ENCODE results near the gene STAG1. TPM values are rescaled to one million over a fixed set of nuclear protein-coding genes. Genes with fewer than 3 reads are reported as not detected.

Gene STAG1
- total RNA-seq, 4 donors from 2014 or later = 39.3 to 53.3 (median 51.3) TPM

- H3K27me3 ChIP-seq = no peaks in the 10 kb centered on the region
- H3K9me3 ChIP-seq = no peaks in the 10 kb centered on the region
- H3K36me3 ChIP-seq = no peaks in the 10 kb centered on the region
- no peak for ATAC-seq
- H3K4me1 ChIP-seq = peaks cover 0 to 4% (median 0%) of the 10 kb centered on the region in 3 donors
- 84 to 94% methylated on average over 3 of the region's 3 CpGs for WGBS, 2 donors (ENCODE audit: low coverage in 1 of 2)
- no peak overlapping the region for H3K4me3 ChIP-seq
- TF ChIP-seq, protein P1, sequence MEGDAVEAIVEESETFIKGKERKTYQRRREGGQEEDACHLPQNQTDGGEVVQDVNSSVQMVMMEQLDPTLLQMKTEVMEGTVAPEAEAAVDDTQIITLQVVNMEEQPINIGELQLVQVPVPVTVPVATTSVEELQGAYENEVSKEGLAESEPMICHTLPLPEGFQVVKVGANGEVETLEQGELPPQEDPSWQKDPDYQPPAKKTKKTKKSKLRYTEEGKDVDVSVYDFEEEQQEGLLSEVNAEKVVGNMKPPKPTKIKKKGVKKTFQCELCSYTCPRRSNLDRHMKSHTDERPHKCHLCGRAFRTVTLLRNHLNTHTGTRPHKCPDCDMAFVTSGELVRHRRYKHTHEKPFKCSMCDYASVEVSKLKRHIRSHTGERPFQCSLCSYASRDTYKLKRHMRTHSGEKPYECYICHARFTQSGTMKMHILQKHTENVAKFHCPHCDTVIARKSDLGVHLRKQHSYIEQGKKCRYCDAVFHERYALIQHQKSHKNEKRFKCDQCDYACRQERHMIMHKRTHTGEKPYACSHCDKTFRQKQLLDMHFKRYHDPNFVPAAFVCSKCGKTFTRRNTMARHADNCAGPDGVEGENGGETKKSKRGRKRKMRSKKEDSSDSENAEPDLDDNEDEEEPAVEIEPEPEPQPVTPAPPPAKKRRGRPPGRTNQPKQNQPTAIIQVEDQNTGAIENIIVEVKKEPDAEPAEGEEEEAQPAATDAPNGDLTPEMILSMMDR (IDR thresholded peaks at IDR 0.05) = no peak
- TF ChIP-seq POLR2A (IDR thresholded peaks at IDR 0.05) (no peak), EP300 (IDR thresholded peaks at IDR 0.05) (no peak), POLR2AphosphoS5 (IDR thresholded peaks at IDR 0.05) (no peak)
- H3K27ac ChIP-seq = no peak overlapping the region
These were observed 69.4 kb downstream of the STAG1 start for GRCh38 chr3:136682740-136683312.

- ATAC-seq = no peak
- Histone ChIP-seq H3K4me1 (peaks cover 0 to 26% (median 0%) of the 10 kb centered on the region in 3 donors), H3K27ac (no peak overlapping the region), H3K27me3 (no peaks in the 10 kb centered on the region), H3K36me3 (no peaks in the 10 kb centered on the region), H3K4me3 (no peak overlapping the region), H3K9me3 (no peaks in the 10 kb centered on the region)
- WGBS, 2 donors (ENCODE audit: low coverage in 1 of 2) = 96% methylated on average over 4 of the region's 4 CpGs; no CpG with 5 or more reads in 1 of the 2 donors
- no peak for TF ChIP-seq POLR2A (IDR thresholded peaks at IDR 0.05)
- TF ChIP-seq, protein P1 (IDR thresholded peaks at IDR 0.05) = no peak
- no peak for TF ChIP-seq EP300 (IDR thresholded peaks at IDR 0.05)
- no peak for TF ChIP-seq POLR2AphosphoS5 (IDR thresholded peaks at IDR 0.05)
These were observed 73.2 kb downstream of the STAG1 start for GRCh38 chr3:136678981-136679380.

DNA sequence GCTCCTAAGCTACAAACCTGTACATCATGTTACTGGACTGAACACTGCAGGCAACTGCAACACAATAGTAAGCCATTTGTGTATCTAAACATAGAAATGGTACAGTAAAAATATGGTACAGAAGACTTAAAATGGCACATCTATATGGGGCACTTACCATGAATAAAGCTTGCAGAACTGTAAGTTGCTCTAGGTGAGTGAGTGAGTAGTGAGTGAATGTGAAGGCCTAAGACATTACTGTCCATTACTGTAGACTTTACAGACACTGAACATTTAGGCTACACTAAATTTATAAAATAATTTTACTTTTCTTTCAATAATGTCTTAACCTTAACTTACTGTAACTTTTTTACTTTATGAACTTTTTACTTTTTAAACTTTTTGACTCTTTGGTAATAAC is 76.2 kb downstream of the STAG1 start:
- H3K4me1 ChIP-seq = peaks cover 0 to 45% (median 0%) of the 10 kb centered on the region in 3 donors
- no peak overlapping the region for H3K4me3 ChIP-seq
- no peak for TF ChIP-seq POLR2AphosphoS5 (IDR thresholded peaks at IDR 0.05)
- TF ChIP-seq, protein P1 (IDR thresholded peaks at IDR 0.05) = no peak
- no peak for TF ChIP-seq POLR2A (IDR thresholded peaks at IDR 0.05)
- no peak for TF ChIP-seq EP300 (IDR thresholded peaks at IDR 0.05)
- H3K27ac ChIP-seq = no peak overlapping the region
- no peaks in the 10 kb centered on the region for H3K27me3 ChIP-seq
- H3K9me3 ChIP-seq = no peaks in the 10 kb centered on the region
- no peak for ATAC-seq
- no peaks in the 10 kb centered on the region for H3K36me3 ChIP-seq

- no peak for ATAC-seq
- Histone ChIP-seq H3K4me1 (peaks cover 0 to 50% (median 0%) of the 10 kb centered on the region in 3 donors), H3K4me3 (no peak overlapping the region), H3K9me3 (no peaks in the 10 kb centered on the region), H3K27ac (no peak overlapping the region), H3K27me3 (no peaks in the 10 kb centered on the region), H3K36me3 (no peaks in the 10 kb centered on the region)
- WGBS, 2 donors (ENCODE audit: low coverage in 1 of 2) = 65 to 89% methylated on average over 2 of the region's 2 CpGs
- no peak for TF ChIP-seq EP300 (IDR thresholded peaks at IDR 0.05)
- TF ChIP-seq, protein P1 (IDR thresholded peaks at IDR 0.05) = no peak
- TF ChIP-seq POLR2AphosphoS5 (IDR thresholded peaks at IDR 0.05) = no peak
- no peak for TF ChIP-seq POLR2A (IDR thresholded peaks at IDR 0.05)
These were observed 76.9 kb downstream of the STAG1 start for GRCh38 chr3:136675150-136675858.

GRCh38 chr3:136672457-136672856 is 79.7 kb downstream of the STAG1 start:
- 93 to 100% methylated on average over 1 of the region's 1 CpG for WGBS, 2 donors (ENCODE audit: low coverage in 1 of 2)
- Histone ChIP-seq H3K36me3 (no peaks in the 10 kb centered on the region), H3K9me3 (no peaks in the 10 kb centered on the region), H3K27me3 (no peaks in the 10 kb centered on the region), H3K4me1 (peaks cover 0 to 50% (median 0%) of the 10 kb centered on the region in 3 donors), H3K27ac (no peak overlapping the region), H3K4me3 (no peak overlapping the region)
- TF ChIP-seq, protein P1 (IDR thresholded peaks at IDR 0.05) = no peak
- TF ChIP-seq POLR2A (IDR thresholded peaks at IDR 0.05) (no peak), POLR2AphosphoS5 (IDR thresholded peaks at IDR 0.05) (no peak), EP300 (IDR thresholded peaks at IDR 0.05) (no peak)
- ATAC-seq = no peak
